Measurements from ENCODE around the gene FAM83E.

The FAM83E gene

GRCh38 chr19:48606463-48607358, 8.2 kb downstream of the FAM83E start, which contains the start of gene SPACA4:
Gene SPACA4, plus strand, starts transcription at chr19:48606742. Its CDS starts 237 bp downstream, at chr19:48606979.
- TF ChIP-seq CTCF (IDR thresholded peaks at IDR 0.05; ENCODE audit: extremely low read depth, missing control alignments) = no peak
- no peak for DNase-seq (ENCODE audit: low spot score)

GRCh38 chr19:48603850-48604249, 11.0 kb downstream of the FAM83E start:
- TF ChIP-seq CTCF (IDR thresholded peaks at IDR 0.05; ENCODE audit: extremely low read depth, missing control alignments) = no peak
- DNase-seq (ENCODE audit: low spot score) = no peak

- no peak for DNase-seq (ENCODE audit: low spot score)
- TF ChIP-seq CTCF (IDR thresholded peaks at IDR 0.05; ENCODE audit: extremely low read depth, missing control alignments) = no peak
These were observed 11.4 kb downstream of the FAM83E start for GRCh38 chr19:48603449-48603848.

GRCh38 chr19:48603001-48603400, 11.9 kb downstream of the FAM83E start:
- TF ChIP-seq CTCF (IDR thresholded peaks at IDR 0.05; ENCODE audit: extremely low read depth, missing control alignments) = no peak
- DNase-seq (ENCODE audit: low spot score) = no peak

GRCh38 chr19:48600679-48601417, 14.0 kb downstream of the FAM83E start:
- TF ChIP-seq CTCF (IDR thresholded peaks at IDR 0.05; ENCODE audit: extremely low read depth, missing control alignments) = no peak
- no peak for DNase-seq (ENCODE audit: low spot score)

GRCh38 chr19:48598996-48599700, 15.7 kb downstream of the FAM83E start:
- no peak for DNase-seq (ENCODE audit: low spot score)
- TF ChIP-seq CTCF (IDR thresholded peaks at IDR 0.05; ENCODE audit: extremely low read depth, missing control alignments) = no peak
